K562 (cell line): ENCODE data around the gene LRRC4C. TPM values are rescaled to one million over a fixed set of nuclear protein-coding genes. Genes with fewer than 3 reads are reported as not detected.

Experiments used
- ATAC-seq: fragments of 200-7000 bp; cut with Tn5 transposase; 3 replicates; pipeline ENCODE4 v1.9.1; 2020; ENCODE audit warnings: moderate library complexity
- BruUV-seq: library from RNA; stranded (reverse); fragments of 400-500 nt; replicated peaks from 2 replicates; lab custom pipeline; 2021; lab: Mats Ljungman, UMichigan
- CTCF ChIA-PET: fragments of 300-600 bp; formaldehyde crosslinking; extraction: SDS; loops from one replicate; lab custom pipeline; 2021; ENCODE audit warnings: low intra/inter-chr PET ratio; lab: Yijun Ruan, JAX
- POLR2A ChIA-PET: fragments of 300-600, 350-650 bp; sonication (Branson Sonifier 250); formaldehyde crosslinking; extraction: SDS; loops from one replicate; lab custom pipeline; 2021; ENCODE audit warnings: antibody characterized with exemption, inconsistent platforms; lab: Yijun Ruan, JAX
- DNase-seq, 4 experiments: peaks; one replicate each; pipeline versions ENCODE4 v3.0.0 to v3.0.0-alpha.2; 2011 to 2018; ENCODE audit warnings: low spot score in 3 of 4, mixed read lengths in 3 of 4; ENCODE audit errors: extremely low read depth in 1 of 4
- FAIRE-seq: peaks from 2 replicates; lab custom pipeline; 2011; peaks lifted over from hg19 to GRCh38; lab: Jason Lieb, UNC
- H2AFZ ChIP-seq: 2 replicates; pipeline ENCODE4 v1.6.0; 2011; ENCODE audit warnings: low read depth, low read length, control low read depth, inconsistent platforms
- H3K27ac ChIP-seq: fragments of 200-600 bp; 3 replicates; pipeline ENCODE4 v1.8.0; 2011; ENCODE audit warnings: low read depth, mild to moderate bottlenecking, control low read depth, inconsistent platforms, low read length, moderate library complexity, mixed read lengths; ENCODE audit errors: extremely low read depth
- H3K27me3 ChIP-seq, 2 experiments: fragments of 300-600 bp in 1 of 2; 2 replicates in 1 of 2; 3 replicates in 1 of 2; pipeline versions ENCODE4 v1.6.0 to v1.8.0; 2011; ENCODE audit warnings: inconsistent platforms in 2 of 2, low read length in 2 of 2, mild to moderate bottlenecking in 1 of 2, mixed read lengths in 1 of 2, moderate library complexity in 1 of 2; ENCODE audit not compliant: control insufficient read depth in 2 of 2, insufficient read depth in 2 of 2
- H3K36me3 ChIP-seq: fragments of 300-600 bp; 3 replicates; pipeline ENCODE4 v1.8.0; 2011; ENCODE audit warnings: mild to moderate bottlenecking, low read length, inconsistent platforms; ENCODE audit not compliant: control insufficient read depth, insufficient read depth
- H3K4me1 ChIP-seq, 2 experiments: fragments of 200-600 bp in 1 of 2; replicated peaks in 1 of 2; 2 replicates in 1 of 2; 3 replicates in 1 of 2; pipeline versions ENCODE4 v1.5.1 to v1.8.0; 2011; ENCODE audit warnings: inconsistent platforms in 2 of 2, low read length in 2 of 2, mild to moderate bottlenecking in 1 of 2, mixed read lengths in 1 of 2, moderate library complexity in 1 of 2; ENCODE audit not compliant: control insufficient read depth in 2 of 2, insufficient read depth in 2 of 2
- H3K4me2 ChIP-seq: 2 replicates; pipeline ENCODE4 v1.6.1; 2011; ENCODE audit warnings: low read length, control low read depth, inconsistent platforms, mixed read lengths; ENCODE audit not compliant: insufficient read depth
- H3K4me3 ChIP-seq: fragments of 200-600 bp; sonication (generic), shearing (Covaris generic); 2 replicates; pipeline ENCODE4 v1.5.1; 2016; ENCODE audit warnings: control low read depth, inconsistent platforms
- H3K79me2 ChIP-seq: fragments of 200-600 bp; 3 replicates; pipeline ENCODE4 v1.8.0; 2011; ENCODE audit warnings: low read length, inconsistent platforms; ENCODE audit not compliant: control insufficient read depth, insufficient read depth
- H3K9ac ChIP-seq, 2 experiments: 2 replicates each; pipeline versions ENCODE4 v1.6.0 to v1.6.1; 2011; ENCODE audit warnings: low read depth in 2 of 2, low read length in 2 of 2, control low read depth in 1 of 2, inconsistent platforms in 1 of 2, mild to moderate bottlenecking in 1 of 2, mixed read lengths in 1 of 2; ENCODE audit not compliant: insufficient read depth in 1 of 2
- H3K9me1 ChIP-seq: one replicate; pipeline ENCODE4 v1.6.0; 2011; ENCODE audit warnings: inconsistent platforms, mild to moderate bottlenecking, low read length, moderate library complexity; ENCODE audit not compliant: control insufficient read depth, insufficient read depth
- H3K9me3 ChIP-seq: replicated peaks from 2 replicates; pipeline ENCODE4 v1.5.1; 2011; ENCODE audit warnings: low read depth, low read length, inconsistent platforms; ENCODE audit not compliant: control insufficient read depth, insufficient read depth
- H4K20me1 ChIP-seq: replicated peaks from 2 replicates; pipeline ENCODE4 v1.6.1; 2011; ENCODE audit warnings: low read length, inconsistent platforms, mixed read lengths; ENCODE audit not compliant: control insufficient read depth, insufficient read depth
- FOXA1 ChIP-seq: fragments of 450-650 bp; IDR thresholded peaks from 2 replicates; pipeline ENCODE4 v1.6.1; 2016; ENCODE audit warnings: mild to moderate bottlenecking, borderline replicate concordance
- FOXJ3 ChIP-seq: sonication (generic); formaldehyde crosslinking; IDR thresholded peaks from 2 replicates; pipeline ENCODE4 v1.4.0; 2020; ENCODE audit warnings: mild to moderate bottlenecking, missing genetic modification reagents
- HOXB6 ChIP-seq: fragments of 250-450 bp; sonication (Bioruptor Pico); IDR thresholded peaks from 2 replicates; pipeline ENCODE4 v1.5.1; 2022; ENCODE audit warnings: mild to moderate bottlenecking, borderline replicate concordance
- KDM1A ChIP-seq, 2 experiments: fragments of 450-650 bp; IDR thresholded peaks; 2 replicates each; pipeline ENCODE4 v1.6.1; 2016; ENCODE audit warnings: mild to moderate bottlenecking in 2 of 2
- KLF1 ChIP-seq: fragments of 450-650 bp; IDR thresholded peaks from 2 replicates; pipeline ENCODE4 v1.6.1; 2016; ENCODE audit warnings: missing genetic modification characterization, missing compliant biosample characterization
- KLF13 ChIP-seq: fragments of 450-650 bp; IDR thresholded peaks from 2 replicates; pipeline ENCODE4 v1.6.1; 2016; ENCODE audit warnings: missing genetic modification characterization, low read depth, mild to moderate bottlenecking, missing compliant biosample characterization, moderate library complexity, borderline replicate concordance
- PTTG1 ChIP-seq: fragments of 450-650 bp; IDR thresholded peaks from 2 replicates; pipeline ENCODE4 v1.6.1; 2016; ENCODE audit warnings: low read depth, mild to moderate bottlenecking, missing genetic modification characterization, missing compliant biosample characterization
- RCOR1 ChIP-seq, 2 experiments: IDR thresholded peaks; 2 replicates each; pipeline ENCODE4 v1.6.1; 2012; ENCODE audit warnings: low read depth in 2 of 2, low read length in 2 of 2, borderline replicate concordance in 1 of 2, improper control_type of control experiment in 1 of 2
- TGIF2 ChIP-seq: sonication (generic); formaldehyde crosslinking; IDR thresholded peaks from 2 replicates; pipeline ENCODE4 v1.8.1; 2022; ENCODE audit warnings: mild to moderate bottlenecking, missing genetic modification reagents, moderate library complexity
- ZNF140 ChIP-seq: fragments of 250-450 bp; sonication (Bioruptor Pico); IDR thresholded peaks from 2 replicates; pipeline ENCODE4 v1.8.0; 2021; ENCODE audit warnings: moderate library complexity, mild to moderate bottlenecking, inconsistent platforms
- ZNF695 ChIP-seq: fragments of 450-650 bp; formaldehyde crosslinking; IDR thresholded peaks from 2 replicates; pipeline ENCODE4 v1.4.0; 2020; ENCODE audit warnings: mild to moderate bottlenecking, moderate library complexity
- WGBS: fragments of 100-300 bp; shearing (Covaris generic); methylation state at CpG from one replicate; pipeline ENCODE4 v1.1.6; 2016; ENCODE audit warnings: low coverage, mixed read lengths; ENCODE audit not compliant: insufficient coverage; ENCODE audit errors: missing lambda C conversion rate; 5-methylcytosine and 5-hydroxymethylcytosine counted together
- in situ Hi-C: fragments of 300-500 bp; cut with MboI; formaldehyde crosslinking; loops from 4 replicates; pipeline ENCODE4 v1.15.0; 2018; ENCODE audit warnings: inconsistent platforms, mixed read lengths
- intact Hi-C: fragments of 100-400 bp; cut with micrococcal nuclease; formaldehyde crosslinking; loops from 2 replicates; pipeline ENCODE4 v1.14.2; 2022
- polyA plus RNA-seq, 8 experiments: library from polyadenylated mRNA; depleted of rRNA in 4 of 8; stranded (reverse) in 5 of 8; unstranded in 3 of 8; fragments of >200 nt; fragmentation: Nextera tagmentation in 2 of 8; fragmentation: Illumina TruSeq in 1 of 8; extraction: Ambion mirVana in 2 of 8; extraction: Trizol in 1 of 8; gene quantifications; 2 replicates each; pipeline versions ENCODE4 v1.2.1 to v1.2.3, GENCODE V29; 2011 to 2014; ENCODE audit warnings: inconsistent platforms in 1 of 8, missing spikeins in 1 of 8
- total RNA-seq, 7 experiments: library from RNA; depleted of rRNA in 6 of 7; stranded (reverse); fragments of >200 nt in 6 of 7; fragmentation: Illumina TruSeq in 2 of 7; extraction: Trizol in 2 of 7; gene quantifications; 2 replicates each; pipeline versions ENCODE4 v1.2.1 to v1.2.3, GENCODE V29; 2011 to 2021; ENCODE audit warnings: low replicate concordance in 1 of 7
- TF ChIP-seq, protein P1 (sequence below): fragments of 200-800 bp; sonication (Bioruptor generic); IDR thresholded peaks from 2 replicates; pipeline ENCODE4 v1.6.1; 2016; ENCODE audit warnings: missing genetic modification characterization, missing compliant biosample characterization
- TF ChIP-seq, protein P2 (sequence below): IDR thresholded peaks from 3 replicates; pipeline ENCODE4 v1.6.1; 2011; ENCODE audit warnings: borderline replicate concordance, mild to moderate bottlenecking; ENCODE audit not compliant: insufficient read length, insufficient read depth
- TF ChIP-seq, protein P3 (sequence below): fragments of 450-650 bp; formaldehyde crosslinking; IDR thresholded peaks from 2 replicates; pipeline ENCODE4 v1.4.0; 2020; ENCODE audit warnings: mild to moderate bottlenecking, mixed read lengths

The LRRC4C gene
- total and polyA plus RNA-seq, 9 of the 15 experiments (the other 6 are each of a cell fraction or from before 2014, with no cell fraction given): not detected

DNA sequence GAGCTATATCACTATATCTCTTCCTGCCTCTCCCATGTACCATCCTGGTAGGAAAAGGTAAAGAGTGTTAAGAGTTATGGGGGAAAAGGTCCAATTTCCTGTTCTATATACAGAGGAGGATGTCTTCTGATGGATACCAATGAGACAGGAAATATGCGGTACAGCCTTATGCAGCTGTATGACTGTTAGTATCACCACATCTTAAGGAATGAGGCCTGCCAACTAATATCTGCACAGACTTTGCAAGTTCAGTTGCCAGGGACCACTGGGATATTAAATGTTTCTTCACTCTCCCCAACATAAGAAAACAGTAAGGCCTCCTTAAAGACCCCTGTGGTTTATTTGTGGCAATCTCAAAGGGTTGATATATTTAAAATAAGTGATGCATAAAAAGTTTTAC lies 1182.5 kb downstream of the LRRC4C start (continued):
- TF ChIP-seq, protein P1, sequence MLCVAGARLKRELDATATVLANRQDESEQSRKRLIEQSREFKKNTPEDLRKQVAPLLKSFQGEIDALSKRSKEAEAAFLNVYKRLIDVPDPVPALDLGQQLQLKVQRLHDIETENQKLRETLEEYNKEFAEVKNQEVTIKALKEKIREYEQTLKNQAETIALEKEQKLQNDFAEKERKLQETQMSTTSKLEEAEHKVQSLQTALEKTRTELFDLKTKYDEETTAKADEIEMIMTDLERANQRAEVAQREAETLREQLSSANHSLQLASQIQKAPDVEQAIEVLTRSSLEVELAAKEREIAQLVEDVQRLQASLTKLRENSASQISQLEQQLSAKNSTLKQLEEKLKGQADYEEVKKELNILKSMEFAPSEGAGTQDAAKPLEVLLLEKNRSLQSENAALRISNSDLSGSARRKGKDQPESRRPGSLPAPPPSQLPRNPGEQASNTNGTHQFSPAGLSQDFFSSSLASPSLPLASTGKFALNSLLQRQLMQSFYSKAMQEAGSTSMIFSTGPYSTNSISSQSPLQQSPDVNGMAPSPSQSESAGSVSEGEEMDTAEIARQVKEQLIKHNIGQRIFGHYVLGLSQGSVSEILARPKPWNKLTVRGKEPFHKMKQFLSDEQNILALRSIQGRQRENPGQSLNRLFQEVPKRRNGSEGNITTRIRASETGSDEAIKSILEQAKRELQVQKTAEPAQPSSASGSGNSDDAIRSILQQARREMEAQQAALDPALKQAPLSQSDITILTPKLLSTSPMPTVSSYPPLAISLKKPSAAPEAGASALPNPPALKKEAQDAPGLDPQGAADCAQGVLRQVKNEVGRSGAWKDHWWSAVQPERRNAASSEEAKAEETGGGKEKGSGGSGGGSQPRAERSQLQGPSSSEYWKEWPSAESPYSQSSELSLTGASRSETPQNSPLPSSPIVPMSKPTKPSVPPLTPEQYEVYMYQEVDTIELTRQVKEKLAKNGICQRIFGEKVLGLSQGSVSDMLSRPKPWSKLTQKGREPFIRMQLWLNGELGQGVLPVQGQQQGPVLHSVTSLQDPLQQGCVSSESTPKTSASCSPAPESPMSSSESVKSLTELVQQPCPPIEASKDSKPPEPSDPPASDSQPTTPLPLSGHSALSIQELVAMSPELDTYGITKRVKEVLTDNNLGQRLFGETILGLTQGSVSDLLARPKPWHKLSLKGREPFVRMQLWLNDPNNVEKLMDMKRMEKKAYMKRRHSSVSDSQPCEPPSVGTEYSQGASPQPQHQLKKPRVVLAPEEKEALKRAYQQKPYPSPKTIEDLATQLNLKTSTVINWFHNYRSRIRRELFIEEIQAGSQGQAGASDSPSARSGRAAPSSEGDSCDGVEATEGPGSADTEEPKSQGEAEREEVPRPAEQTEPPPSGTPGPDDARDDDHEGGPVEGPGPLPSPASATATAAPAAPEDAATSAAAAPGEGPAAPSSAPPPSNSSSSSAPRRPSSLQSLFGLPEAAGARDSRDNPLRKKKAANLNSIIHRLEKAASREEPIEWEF (CRISPR knock-in tag): no peak
- TF ChIP-seq PTTG1 (tag): no peak

DNA sequence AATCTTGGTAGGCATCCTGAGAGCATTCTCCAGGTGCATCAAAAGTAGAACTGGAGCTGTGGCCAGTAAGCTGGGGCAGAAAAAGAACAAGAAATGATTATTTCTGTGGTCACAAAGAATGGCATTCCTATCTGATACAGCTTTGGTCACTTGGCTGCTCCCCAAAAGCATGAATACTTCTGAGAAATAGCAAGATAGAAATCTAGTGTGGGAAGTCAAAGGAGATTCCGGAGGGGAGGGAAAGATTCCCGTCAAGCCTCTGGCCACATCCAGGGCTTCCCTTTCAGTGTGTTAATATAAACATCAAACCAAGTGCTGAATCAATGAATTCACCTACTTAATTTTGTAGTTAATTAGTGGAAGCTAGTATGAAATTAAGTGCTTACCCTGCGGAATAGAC lies 1185.4 kb downstream of the LRRC4C start:
- ChIA-PET CTCF (no interaction called here), POLR2A (no interaction called here)
- in situ Hi-C loops: no loop called here
- WGBS: 6% methylated on average over 2 of the region's 3 CpGs
- Histone ChIP-seq H3K79me2 (no peaks in the 10 kb centered on the region), H3K4me1 (no peaks in the 10 kb centered on the region), H2AFZ (no peak overlapping the region), H3K27me3 (no peaks in the 10 kb centered on the region), H3K4me2 (no peak overlapping the region), H3K4me3 (no peak overlapping the region), H3K27ac (no peak overlapping the region), H3K9ac (no peak overlapping the region), H3K9me1 (no peaks in the 10 kb centered on the region), H3K9me3 (no peaks in the 10 kb centered on the region), H3K36me3 (no peaks in the 10 kb centered on the region), H4K20me1 (no peaks in the 10 kb centered on the region)
- intact Hi-C loops: no loop called here
- ATAC-seq (no peak), FAIRE-seq (no peak), DNase-seq (no peak)
- BruUV-seq: no TSS peak
- TF ChIP-seq, protein P2, sequence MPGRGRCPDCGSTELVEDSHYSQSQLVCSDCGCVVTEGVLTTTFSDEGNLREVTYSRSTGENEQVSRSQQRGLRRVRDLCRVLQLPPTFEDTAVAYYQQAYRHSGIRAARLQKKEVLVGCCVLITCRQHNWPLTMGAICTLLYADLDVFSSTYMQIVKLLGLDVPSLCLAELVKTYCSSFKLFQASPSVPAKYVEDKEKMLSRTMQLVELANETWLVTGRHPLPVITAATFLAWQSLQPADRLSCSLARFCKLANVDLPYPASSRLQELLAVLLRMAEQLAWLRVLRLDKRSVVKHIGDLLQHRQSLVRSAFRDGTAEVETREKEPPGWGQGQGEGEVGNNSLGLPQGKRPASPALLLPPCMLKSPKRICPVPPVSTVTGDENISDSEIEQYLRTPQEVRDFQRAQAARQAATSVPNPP: no peak
- TF ChIP-seq TGIF2 (CRISPR knock-in tag) (no peak), ZNF140 (CRISPR knock-in tag) (no peak), RCOR1 (IDR thresholded peaks at IDR 0.05; ENCODE audit: borderline replicate concordance in 1 of 2, low read depth in 2 of 2, low read length in 2 of 2) (no peak), KLF1 (tag) (no peak), FOXJ3 (no peak), KDM1A (IDR thresholded peaks at IDR 0.05) (no peak), KLF13 (tag) (no peak), FOXA1 (no peak), ZNF695 (no peak), HOXB6 (no peak)
- TF ChIP-seq, protein P3, sequence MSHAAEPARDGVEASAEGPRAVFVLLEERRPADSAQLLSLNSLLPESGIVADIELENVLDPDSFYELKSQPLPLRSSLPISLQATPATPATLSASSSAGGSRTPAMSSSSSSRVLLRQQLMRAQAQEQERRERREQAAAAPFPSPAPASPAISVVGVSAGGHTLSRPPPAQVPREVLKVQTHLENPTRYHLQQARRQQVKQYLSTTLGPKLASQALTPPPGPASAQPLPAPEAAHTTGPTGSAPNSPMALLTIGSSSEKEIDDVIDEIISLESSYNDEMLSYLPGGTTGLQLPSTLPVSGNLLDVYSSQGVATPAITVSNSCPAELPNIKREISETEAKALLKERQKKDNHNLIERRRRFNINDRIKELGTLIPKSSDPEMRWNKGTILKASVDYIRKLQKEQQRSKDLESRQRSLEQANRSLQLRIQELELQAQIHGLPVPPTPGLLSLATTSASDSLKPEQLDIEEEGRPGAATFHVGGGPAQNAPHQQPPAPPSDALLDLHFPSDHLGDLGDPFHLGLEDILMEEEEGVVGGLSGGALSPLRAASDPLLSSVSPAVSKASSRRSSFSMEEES (CRISPR knock-in tag): no peak
